Heart left ventricle (tissue), 16 donors: Measurements from ENCODE around the gene SLX4IP. TPM values are rescaled to one million over a fixed set of nuclear protein-coding genes. Genes with fewer than 3 reads are reported as not detected.

Source experiments
- ATAC-seq, 4 donors: fragments of 200-7000 bp; cut with Tn5 transposase; one replicate each; pipeline ENCODE4 v1.9.1; 2020 to 2022; ENCODE audit warnings: moderate library complexity in 4 of 4, mild to moderate bottlenecking in 3 of 4, moderate number of reproducible peaks in 1 of 4
- DNase-seq, 5 donors: peaks; one replicate each; pipeline ENCODE4 v3.0.0-alpha.2; 2020
- H3K27ac ChIP-seq, 12 donors: fragments of 200-600 bp; sonication (generic) in 4 of 12; one replicate each; pipeline versions ENCODE4 v1.5.0 to v1.8.0; 2016 to 2022; ENCODE audit warnings: mild to moderate bottlenecking in 2 of 12
- H3K27me3 ChIP-seq, 9 donors: fragments of 200-600 bp; sonication (generic) in 2 of 9; one replicate each; pipeline versions ENCODE4 v1.5.1 to v1.8.0; 2016 to 2022; ENCODE audit warnings: mild to moderate bottlenecking in 3 of 9
- H3K36me3 ChIP-seq, 9 donors: fragments of 200-600 bp; sonication (generic) in 2 of 9; one replicate each; pipeline versions ENCODE4 v1.5.0 to v1.8.0; 2018 to 2022; ENCODE audit warnings: mild to moderate bottlenecking in 2 of 9
- H3K4me1 ChIP-seq, 12 donors: fragments of 200-600 bp; sonication (generic) in 4 of 12; one replicate each; pipeline versions ENCODE4 v1.5.0 to v1.8.0; 2016 to 2022; ENCODE audit warnings: mild to moderate bottlenecking in 3 of 12
- H3K4me3 ChIP-seq, 12 donors: fragments of 200-600 bp; sonication (generic) in 4 of 12; one replicate each; pipeline versions ENCODE4 v1.5.0 to v1.8.0; 2017 to 2022; ENCODE audit warnings: mild to moderate bottlenecking in 9 of 12, moderate library complexity in 4 of 12
- H3K9me3 ChIP-seq, 12 donors: fragments of 200-600 bp; sonication (generic) in 4 of 12; one replicate each; pipeline versions ENCODE4 v1.5.0 to v1.8.0; 2016 to 2022; ENCODE audit warnings: mild to moderate bottlenecking in 1 of 12
- CTCF ChIP-seq, 12 donors: fragments of 200-600 bp; sonication (generic) in 4 of 12; IDR thresholded peaks; one replicate each; pipeline versions ENCODE4 v1.5.0 to v1.8.0; 2018 to 2022; ENCODE audit warnings: antibody characterized with exemption in 12 of 12, mild to moderate bottlenecking in 5 of 12
- POLR2A ChIP-seq, 2 donors: fragments of 450-650 bp; IDR thresholded peaks; one replicate each; pipeline ENCODE4 v1.6.1; 2017; ENCODE audit warnings: antibody characterized with exemption in 2 of 2, mild to moderate bottlenecking in 2 of 2, moderate library complexity in 2 of 2
- WGBS, 4 donors: extraction: QIAGEN DNeasy Blood & Tissue Kit in 2 of 4; methylation state at CpG; one replicate each; pipeline versions ENCODE4 v1.1.5 to v1.1.7; 2013 to 2018; 5-methylcytosine and 5-hydroxymethylcytosine counted together
- intact Hi-C, 10 donors: fragments of 100-400 bp; cut with DNase I; formaldehyde crosslinking; loops; one replicate each; pipeline versions ENCODE4 v1.11.1 to v1.14.2; 2022
- polyA plus RNA-seq, 2 donors: library from polyadenylated mRNA; stranded (reverse); fragments of 200-250 nt; gene quantifications; one replicate each; pipeline ENCODE4 v1.2.3, GENCODE V29; 2013
- total RNA-seq, 9 donors: library from RNA; depleted of rRNA in 2 of 9; stranded (reverse); fragments of >200 nt in 2 of 9; fragmentation: NEBNext Ultra II Directional in 3 of 9; extraction: Animal tissue kit (Norgen Biotek cat#: 25700) in 3 of 9; gene quantifications; one replicate each; pipeline versions ENCODE4 v1.1.0 to v1.2.4, GENCODE V29; 2016 to 2023
- donor health status: ischemic (EF 13 %, LVEDD 7.1; RV severe dilation, severe dysfunction).
- donor health status: healthy with polysubstance abuse.
- donor health status: DM: no; HTN: yes; CAD: no.
- donor health status: DM: no; HTN: no; CAD: no.
- donor health status: ischemic (EF 25% LVEDD 6.9; RV normal size, moderate dysfunction).
- donor health status: ischemic (EF 25% LVEDD 5.7; RV mildly dilated, moderate dysfunction).
- donor health status: healthy.
- donor health status: DM: yes; HTN: yes; CAD: no.
- donor health status: ischemic (EF 35%, LVEDD 5.7; RV mildly dilated, moderate dysfunction).
- donor health status: nonischemic (EF 11% LVEDD 7.7; RV severe dilation, severe dysfunction).
- donor health status: DM: yes; HTN: yes; CAD: no.
- donor health status: PGD.
- donor health status: ischemic (EF 29% LVEDD 5.4; RV normal size, mild dysfunction).
- donor health status: nonischemic (EF 23%, LVEDD 6.1; RV moderate dilation, normal function).

The SLX4IP gene
- total and polyA plus RNA-seq, 11 donors, result 1.1 to 4.3 (median 2.4) TPM

- intact Hi-C loops, result no loop called here
- no peak for TF ChIP-seq CTCF (IDR thresholded peaks at IDR 0.05)
- no peak for TF ChIP-seq POLR2A (IDR thresholded peaks at IDR 0.05)
- no peaks in the 10 kb centered on the region for H3K27me3 ChIP-seq
- H3K36me3 ChIP-seq, result peaks cover 0 to 6% (median 0%) of the 10 kb centered on the region in 9 donors
- no peak overlapping the region for H3K4me3 ChIP-seq
- DNase-seq (no peak), ATAC-seq (no peak)
- H3K4me1 ChIP-seq, result peaks cover 0 to 18% (median 0%) of the 10 kb centered on the region in 12 donors
- WGBS, 4 donors, result 80 to 98% (median 86%) methylated on average over 7 to 8 of the region's 8 CpGs
- peaks cover 0 to 6% (median 0%) of the 10 kb centered on the region in 12 donors for H3K9me3 ChIP-seq
- H3K27ac ChIP-seq, result peak overlapping the region in 6 of 12 donors; percentile 24 to 70 (median 52)
These were observed 131.1 kb downstream of the SLX4IP start for GRCh38 chr20:10565922-10566897.

GRCh38 chr20:10568032-10568431 is 132.9 kb downstream of the SLX4IP start:
- intact Hi-C loops, result no loop called here
- ATAC-seq (no peak), DNase-seq (no peak)
- H3K36me3 ChIP-seq, result no peaks in the 10 kb centered on the region
- peaks cover 0 to 6% (median 0%) of the 10 kb centered on the region in 12 donors for H3K9me3 ChIP-seq
- H3K4me1 ChIP-seq, result peaks cover 0 to 20% (median 0%) of the 10 kb centered on the region in 12 donors
- no peaks in the 10 kb centered on the region for H3K27me3 ChIP-seq
- no peak overlapping the region for H3K27ac ChIP-seq
- no peak for TF ChIP-seq POLR2A (IDR thresholded peaks at IDR 0.05)
- TF ChIP-seq CTCF (IDR thresholded peaks at IDR 0.05), result no peak
- H3K4me3 ChIP-seq, result no peak overlapping the region
- WGBS, 4 donors, result 93 to 96% (median 95%) methylated on average over 3 of the region's 3 CpGs

- ATAC-seq (no peak), DNase-seq (no peak)
- H3K27ac ChIP-seq, result no peak overlapping the region
- H3K4me3 ChIP-seq, result no peak overlapping the region
- no peaks in the 10 kb centered on the region for H3K36me3 ChIP-seq
- peaks cover 0 to 15% (median 0%) of the 10 kb centered on the region in 12 donors for H3K4me1 ChIP-seq
- no peaks in the 10 kb centered on the region for H3K27me3 ChIP-seq
- 89 to 100% (median 96%) methylated on average over 1 of the region's 1 CpG for WGBS, 4 donors
- TF ChIP-seq CTCF (IDR thresholded peaks at IDR 0.05) (no peak), POLR2A (IDR thresholded peaks at IDR 0.05) (no peak)
- H3K9me3 ChIP-seq, result no peaks in the 10 kb centered on the region
- intact Hi-C loops, result no loop called here
These were observed 136.3 kb downstream of the SLX4IP start for GRCh38 chr20:10571313-10571815.

- Histone ChIP-seq H3K27ac (no peak overlapping the region), H3K4me3 (no peak overlapping the region), H3K9me3 (no peaks in the 10 kb centered on the region), H3K27me3 (no peaks in the 10 kb centered on the region), H3K4me1 (peaks cover 0 to 26% (median 0%) of the 10 kb centered on the region in 12 donors), H3K36me3 (no peaks in the 10 kb centered on the region)
- DNase-seq (no peak), ATAC-seq (no peak)
- 87 to 93% (median 92%) methylated on average over 8 of the region's 8 CpGs for WGBS, 4 donors
- TF ChIP-seq POLR2A (IDR thresholded peaks at IDR 0.05), result no peak
- TF ChIP-seq CTCF (IDR thresholded peaks at IDR 0.05), result no peak
- intact Hi-C loops, result loop anchor here in 1 of 10 donors (2.0 kb wide), 1 partner anchor 16 kb away; no protein-coding TSS in a partner anchor
These were observed 137.7 kb downstream of the SLX4IP start for GRCh38 chr20:10572853-10573252.
